D721Med (cell line): ENCODE results near the gene RNF220.

ENCODE experiments used
- DNase-seq: peaks from one replicate; pipeline ENCODE4 v3.0.0; 2011; ENCODE audit warnings: low spot score; ENCODE audit not compliant: insufficient read length
- FAIRE-seq: peaks from 2 replicates; lab custom pipeline; 2011; peaks lifted over from hg19 to GRCh38; lab: Jason Lieb, UNC
- CTCF ChIP-seq: IDR thresholded peaks from 2 replicates; pipeline ENCODE4 v1.5.1; 2012; ENCODE audit warnings: mild to moderate bottlenecking, control low read depth; ENCODE audit not compliant: insufficient read depth; ENCODE audit errors: missing control alignments

The RNF220 gene

DNA sequence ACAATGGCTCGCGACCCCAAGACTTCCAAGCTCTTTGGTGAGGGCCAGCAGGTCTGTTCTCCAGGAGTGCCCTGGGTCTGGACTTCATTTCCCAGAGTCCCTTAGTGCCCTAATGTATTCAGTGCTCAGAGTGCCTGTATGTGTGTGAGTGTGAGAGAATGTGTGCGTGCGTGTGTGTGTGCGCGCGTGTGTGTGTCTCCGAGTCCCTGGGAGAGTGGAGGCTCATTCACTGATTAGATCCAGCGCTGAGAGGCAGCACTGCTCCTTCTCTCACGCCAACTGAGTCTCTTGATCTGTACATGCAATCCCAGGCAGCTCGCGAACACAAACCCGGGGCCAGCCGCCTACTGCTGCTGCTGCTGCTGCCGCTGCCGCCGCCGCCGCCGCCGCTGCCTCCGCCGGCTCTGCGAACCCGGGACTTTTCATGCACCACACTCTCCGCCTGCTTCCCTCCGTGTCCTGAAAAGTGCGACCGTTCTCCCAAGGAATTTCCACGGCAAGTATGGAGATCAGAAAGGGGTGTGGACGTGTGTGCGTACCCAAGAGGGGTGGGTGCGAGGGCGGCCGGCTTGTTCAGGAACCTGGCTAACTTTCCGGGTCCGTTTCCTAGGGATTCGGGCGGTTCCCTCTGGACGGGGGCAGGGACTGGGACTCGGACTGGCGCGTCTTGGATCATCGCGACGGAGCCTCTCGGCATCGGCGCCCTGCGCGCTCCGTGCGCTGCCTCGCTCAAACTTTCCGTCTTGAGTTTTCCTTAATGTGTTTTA lies at the start of gene RNF220:
Gene RNF220 (plus strand): TSS at position 225 of the 767 bp plus-strand sequence.
- FAIRE-seq (no peak), DNase-seq (no peak)
- TF ChIP-seq CTCF, result peak; percentile 17

DNA sequence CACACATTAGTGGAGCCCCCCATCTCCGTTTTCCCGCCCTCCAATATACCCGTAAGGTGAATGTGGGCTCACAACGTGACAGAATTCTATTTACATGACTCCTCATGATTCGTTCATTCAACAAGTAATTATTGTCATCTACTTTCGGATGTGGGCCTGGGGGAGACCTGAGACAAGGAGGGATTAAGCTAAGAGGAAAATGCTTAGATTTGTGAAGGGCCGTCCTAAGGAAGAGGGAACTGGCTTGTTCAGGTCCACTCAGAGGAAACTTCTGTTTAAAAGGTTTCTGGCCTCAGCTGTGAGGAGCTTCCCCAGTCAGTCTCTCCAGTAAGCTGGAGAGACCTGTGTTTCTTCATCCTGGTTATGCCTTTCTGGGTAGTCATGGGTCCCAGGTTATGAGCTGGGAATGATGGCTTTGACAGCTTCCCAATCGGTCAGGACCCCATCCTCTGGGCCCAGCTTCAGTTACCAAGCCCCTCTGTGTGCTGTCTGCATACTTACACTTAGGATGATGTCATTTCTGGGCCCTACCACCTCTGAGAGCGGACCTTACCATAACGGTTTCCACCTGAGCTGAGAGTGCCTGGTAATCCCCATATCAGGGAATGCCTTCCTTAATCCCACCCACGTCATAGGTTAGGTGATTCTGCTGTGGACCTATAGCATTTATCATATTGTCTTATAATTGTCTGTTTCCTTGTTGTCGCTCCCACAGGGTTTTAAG lies 49.3 kb upstream of the RNF220 start:
- DNase-seq, result no peak
- no peak for FAIRE-seq
- TF ChIP-seq CTCF, result no peak

GRCh38 chr1:44357710-44358109 lies 47.3 kb upstream of the RNF220 start:
- no peak for FAIRE-seq
- no peak for TF ChIP-seq CTCF
- DNase-seq, result no peak

- TF ChIP-seq CTCF, result no peak
- FAIRE-seq (no peak), DNase-seq (no peak)
Observed at GRCh38 chr1:44359234-44359935, 45.7 kb upstream of the RNF220 start.

- FAIRE-seq, result no peak
- peak; percentile 25 for TF ChIP-seq CTCF
- no peak for DNase-seq
Observed at GRCh38 chr1:44361478-44361877, 43.6 kb upstream of the RNF220 start.

GRCh38 chr1:44366371-44366975 lies 38.6 kb upstream of the RNF220 start:
- no peak for DNase-seq
- no peak for FAIRE-seq
- no peak for TF ChIP-seq CTCF
